Liver (tissue), 9 donors: ENCODE data around the gene CTRB1. TPM values are rescaled to one million over a fixed set of nuclear protein-coding genes. Genes with fewer than 3 reads are reported as not detected.

Experiments used
- DNase-seq: peaks from one replicate; pipeline ENCODE4 v3.0.0-alpha.2; 2017; ENCODE audit warnings: low spot score
- H3K27ac ChIP-seq, 2 donors: one replicate each; pipeline ENCODE4 v1.7.0; 2013; ENCODE audit warnings: inconsistent platforms in 2 of 2, low read length in 2 of 2, control low read depth in 1 of 2, low read depth in 1 of 2, mild to moderate bottlenecking in 1 of 2
- H3K27me3 ChIP-seq, 4 donors: one replicate each; pipeline versions ENCODE4 v1.6.1 to v1.7.0; 2013; ENCODE audit warnings: low read length in 3 of 4, inconsistent platforms in 1 of 4, mild to moderate bottlenecking in 1 of 4, moderate library complexity in 1 of 4; ENCODE audit not compliant: control insufficient read depth in 4 of 4, insufficient read depth in 4 of 4
- H3K36me3 ChIP-seq, 4 donors: one replicate each; pipeline versions ENCODE4 v1.6.1 to v1.7.0; 2013; ENCODE audit warnings: low read length in 3 of 4, mild to moderate bottlenecking in 3 of 4, low read depth in 1 of 4, moderate library complexity in 1 of 4; ENCODE audit not compliant: control insufficient read depth in 4 of 4, insufficient read depth in 3 of 4
- H3K4me1 ChIP-seq, 4 donors: one replicate each; pipeline versions ENCODE4 v1.6.1 to v1.7.0; 2013; ENCODE audit warnings: low read length in 3 of 4, mild to moderate bottlenecking in 3 of 4, moderate library complexity in 1 of 4; ENCODE audit not compliant: control insufficient read depth in 4 of 4, insufficient read depth in 4 of 4
- H3K4me3 ChIP-seq, 3 donors: one replicate each; pipeline versions ENCODE4 v1.6.1 to v1.7.0; 2013; ENCODE audit warnings: low read length in 3 of 3, control low read depth in 1 of 3, low read depth in 1 of 3, mild to moderate bottlenecking in 1 of 3
- H3K9ac ChIP-seq, 2 donors: one replicate each; pipeline ENCODE4 v1.7.0; 2013; ENCODE audit warnings: low read length in 2 of 2, mild to moderate bottlenecking in 2 of 2, moderate library complexity in 2 of 2, control low read depth in 1 of 2, low read depth in 1 of 2
- H3K9me3 ChIP-seq, 4 donors: one replicate each; pipeline versions ENCODE4 v1.6.1 to v1.7.0; 2013; ENCODE audit warnings: low read length in 3 of 4; ENCODE audit not compliant: control insufficient read depth in 4 of 4
- HNF4A ChIP-seq, 2 donors: conservative IDR thresholded peaks; 2 replicates each; pipeline ENCODE4 v1.6.1; 2016; ENCODE audit warnings: antibody characterized with exemption in 2 of 2, mild to moderate bottlenecking in 2 of 2
- HNF4G ChIP-seq: IDR thresholded peaks from 2 replicates; pipeline ENCODE4 v1.6.1; 2016; ENCODE audit warnings: antibody characterized with exemption
- MAX ChIP-seq: IDR thresholded peaks from 2 replicates; pipeline ENCODE4 v1.6.1; 2016; ENCODE audit warnings: antibody characterized with exemption
- NR2F2 ChIP-seq: IDR thresholded peaks from 2 replicates; pipeline ENCODE4 v1.6.1; 2016; ENCODE audit warnings: antibody characterized with exemption
- RAD21 ChIP-seq, 2 donors: IDR thresholded peaks; 2 replicates each; pipeline ENCODE4 v1.6.1; 2016; ENCODE audit warnings: antibody characterized with exemption in 2 of 2, mild to moderate bottlenecking in 2 of 2
- RXRA ChIP-seq, 2 donors: IDR thresholded peaks; 2 replicates each; pipeline ENCODE4 v1.6.1; 2017 to 2018; ENCODE audit warnings: antibody characterized with exemption in 2 of 2, mild to moderate bottlenecking in 1 of 2
- ZBTB33 ChIP-seq: IDR thresholded peaks from 2 replicates; pipeline ENCODE4 v1.6.1; 2016; ENCODE audit warnings: antibody characterized with exemption
- WGBS: extraction: QIAGEN DNeasy Blood & Tissue Kit; methylation state at CpG from one replicate; pipeline ENCODE4 v1.1.7; 2013; 5-methylcytosine and 5-hydroxymethylcytosine counted together
- polyA plus RNA-seq, 2 donors: library from polyadenylated mRNA; stranded (reverse) in 1 of 2; unstranded in 1 of 2; fragments of 200-250 nt in 1 of 2; fragments of >200 nt in 1 of 2; fragmentation: Nextera tagmentation in 1 of 2; extraction: Ambion mirVana in 1 of 2; gene quantifications; one replicate each; pipeline versions ENCODE4 v1.2.1 to v1.2.3, GENCODE V29; 2013 to 2015
- total RNA-seq, 2 donors: library from RNA; depleted of rRNA; stranded (reverse); fragments of >200 nt; gene quantifications; one replicate each; pipeline ENCODE4 v1.2.3, GENCODE V29; 2014
- TF ChIP-seq, protein P1 (sequence below): IDR thresholded peaks from 2 replicates; pipeline ENCODE4 v1.6.1; 2016; ENCODE audit warnings: antibody characterized with exemption
- donor health status: healthy.
- donor health status: healthy.
- donor health status: healthy.
- donor health status: healthy.
- donor health status: healthy.

The CTRB1 gene
- total and polyA plus RNA-seq, 4 donors, result not detected

DNA sequence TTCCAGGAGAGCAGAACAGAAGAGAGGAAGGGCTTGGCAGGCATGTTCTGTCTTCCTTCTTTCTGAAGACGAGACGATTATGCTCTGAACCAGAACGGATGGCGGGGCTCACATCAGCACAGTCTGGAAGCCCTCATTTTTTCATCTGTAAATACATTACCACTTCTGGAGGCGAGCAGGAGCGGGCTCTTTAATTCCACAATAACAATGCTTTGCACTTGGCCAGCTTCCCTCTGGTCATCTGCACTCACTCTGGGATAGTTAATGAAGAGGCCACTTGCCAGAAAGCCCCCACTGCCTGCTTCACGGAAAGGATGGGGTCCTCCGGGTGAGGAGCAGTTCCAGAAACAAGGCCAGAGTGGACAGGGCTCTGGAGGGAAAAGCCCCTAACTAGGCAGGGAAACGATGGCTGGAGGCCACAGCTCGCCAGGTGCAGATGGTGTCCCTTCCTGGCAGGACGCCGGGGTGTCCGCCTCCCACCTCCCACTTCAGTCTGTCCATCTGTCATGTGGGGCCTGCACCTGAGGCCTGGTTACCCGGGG is 45.7 kb downstream of the CTRB1 start:
- Histone ChIP-seq H3K36me3 (no peaks in the 10 kb centered on the region), H3K27me3 (no peaks in the 10 kb centered on the region), H3K27ac (peak overlapping the region; percentile 88 to 97), H3K4me1 (peaks cover 25 to 51% (median 42%) of the 10 kb centered on the region in 4 donors), H3K9me3 (no peaks in the 10 kb centered on the region), H3K9ac (peak overlapping the region; percentile 36 to 93), H3K4me3 (peak overlapping the region; percentile 79 to 88 (median 86))
- 13% methylated on average over 14 of the region's 14 CpGs for WGBS
- TF ChIP-seq ZBTB33, result no peak
- TF ChIP-seq RXRA (IDR thresholded peaks at IDR 0.05), result no peak
- DNase-seq, result no peak

DNA sequence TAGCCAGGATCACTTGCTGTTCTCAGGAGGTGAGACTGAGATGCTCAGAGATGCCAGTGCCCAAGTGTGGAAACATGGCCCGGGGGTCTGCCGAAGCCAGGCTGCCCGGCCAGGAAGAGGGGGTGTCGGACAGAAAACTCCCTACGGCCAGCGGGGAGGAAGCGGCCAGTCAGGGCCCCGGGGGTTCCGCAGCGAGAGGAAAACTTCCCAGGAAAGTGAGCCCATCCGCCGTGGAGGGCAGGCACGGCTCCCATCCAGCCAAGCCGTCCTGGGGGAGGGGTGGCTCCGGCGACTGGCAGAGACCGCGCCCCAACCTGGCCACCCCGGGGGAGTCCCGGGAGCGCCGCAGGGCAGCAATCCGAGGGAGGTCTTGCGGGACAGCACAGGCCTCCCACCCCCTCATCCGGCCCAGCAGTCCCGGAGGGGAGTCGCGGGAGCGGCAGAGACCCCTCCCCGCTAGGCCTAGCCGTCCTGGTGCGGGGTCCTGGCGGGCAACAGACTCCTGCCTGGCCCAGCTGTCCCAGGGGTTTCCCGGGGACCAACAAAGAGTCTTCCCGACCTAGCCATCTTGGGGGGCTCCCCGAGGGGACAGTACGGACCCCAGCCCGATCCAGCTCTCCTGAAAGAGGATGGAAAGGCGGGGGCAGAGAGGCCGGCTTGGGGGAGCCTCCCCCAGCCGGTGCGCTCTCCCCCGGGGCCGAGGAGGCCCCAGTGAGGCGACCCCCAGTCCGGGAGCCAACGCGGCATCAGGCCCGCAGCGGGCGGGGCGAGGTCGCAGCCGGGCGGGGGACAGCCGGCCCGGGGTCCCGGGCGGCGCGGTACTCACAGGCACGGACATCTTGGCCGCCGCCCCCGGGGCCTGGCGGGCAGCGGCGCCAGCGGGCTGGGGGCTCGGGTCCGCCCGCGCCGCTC is 46.5 kb downstream of the CTRB1 start:
- no peak for DNase-seq
- peak overlapping the region; percentile 88 to 97 for H3K27ac ChIP-seq
- H3K9ac ChIP-seq, result peak overlapping the region; percentile 77 to 93
- 2% methylated on average over 74 of the region's 74 CpGs for WGBS
- H3K9me3 ChIP-seq, result no peaks in the 10 kb centered on the region
- TF ChIP-seq, protein P1, sequence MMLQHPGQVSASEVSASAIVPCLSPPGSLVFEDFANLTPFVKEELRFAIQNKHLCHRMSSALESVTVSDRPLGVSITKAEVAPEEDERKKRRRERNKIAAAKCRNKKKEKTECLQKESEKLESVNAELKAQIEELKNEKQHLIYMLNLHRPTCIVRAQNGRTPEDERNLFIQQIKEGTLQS, result no peak
- TF ChIP-seq HNF4G (no peak), MAX (no peak), RXRA (IDR thresholded peaks at IDR 0.05) (no peak), HNF4A (conservative IDR thresholded peaks at IDR 0.05) (no peak)
- peaks cover 25 to 51% (median 42%) of the 10 kb centered on the region in 4 donors for H3K4me1 ChIP-seq
- peak overlapping the region; percentile 79 to 88 (median 86) for H3K4me3 ChIP-seq
- H3K27me3 ChIP-seq, result no peaks in the 10 kb centered on the region
- no peaks in the 10 kb centered on the region for H3K36me3 ChIP-seq

- peak overlapping the region; percentile 79 to 88 (median 86) for H3K4me3 ChIP-seq
- peak; percentile 72 for DNase-seq
- H3K27me3 ChIP-seq, result no peaks in the 10 kb centered on the region
- H3K9me3 ChIP-seq, result no peaks in the 10 kb centered on the region
- peak overlapping the region; percentile 88 to 97 for H3K27ac ChIP-seq
- 10% methylated on average over 62 of the region's 62 CpGs for WGBS
- H3K36me3 ChIP-seq, result no peaks in the 10 kb centered on the region
- peak overlapping the region; percentile 20 to 93 for H3K9ac ChIP-seq
- TF ChIP-seq RAD21 (IDR thresholded peaks at IDR 0.05) (peak in 1 of 2 donors; percentile 56), NR2F2 (no peak)
- peaks cover 25 to 49% (median 41%) of the 10 kb centered on the region in 4 donors for H3K4me1 ChIP-seq
Observed at GRCh38 chr16:75265911-75266701, 47.3 kb downstream of the CTRB1 start.
